Left ventricle myocardium inferior (tissue), 1 donor: ENCODE results near the gene SMU1. TPM values are rescaled to one million over a fixed set of nuclear protein-coding genes. Genes with fewer than 3 reads are reported as not detected.
"Not testable (repeated sequence)": the region's sequence is repeated elsewhere in the genome, so short reads cannot be mapped to it uniquely, and the experiment has no call there.

Source experiments
- DNase-seq: peaks from one replicate; pipeline ENCODE4 v3.0.0-alpha.2; 2020
- H3K27ac ChIP-seq: fragments of 200-600 bp; replicated peaks from 2 replicates; pipeline ENCODE4 v1.8.0; 2021
- H3K27me3 ChIP-seq: fragments of 200-600 bp; 2 replicates; pipeline ENCODE4 v1.8.0; 2021; ENCODE audit warnings: low read depth
- H3K36me3 ChIP-seq: fragments of 200-600 bp; 2 replicates; pipeline ENCODE4 v1.8.0; 2021
- H3K4me1 ChIP-seq: fragments of 200-600 bp; 2 replicates; pipeline ENCODE4 v1.8.0; 2021
- H3K4me3 ChIP-seq: fragments of 200-600 bp; 2 replicates; pipeline ENCODE4 v1.8.0; 2021; ENCODE audit warnings: mild to moderate bottlenecking, moderate library complexity
- H3K9me3 ChIP-seq: fragments of 200-600 bp; replicated peaks from 2 replicates; pipeline ENCODE4 v1.8.0; 2021
- CTCF ChIP-seq: fragments of 200-600 bp; IDR thresholded peaks from 2 replicates; pipeline ENCODE4 v1.8.0; 2021; ENCODE audit warnings: antibody characterized with exemption, mild to moderate bottlenecking, borderline replicate concordance
- intact Hi-C: fragments of 100-400 bp; cut with micrococcal nuclease; formaldehyde crosslinking; loops from one replicate; pipeline ENCODE4 v1.11.0; 2022
- total RNA-seq: library from RNA; stranded (reverse); fragmentation: NEBNext Ultra II Directional; extraction: Animal tissue kit (Norgen Biotek cat#: 25700); gene quantifications from one replicate; pipeline ENCODE4 v1.2.1, GENCODE V29; 2021
- donor health status: DM: no; HTN: yes; CAD: no; lungs with severe emphysema.

Gene SMU1
- total RNA-seq, 1 donor from 2014 or later = 14.9 TPM

- H3K27ac ChIP-seq = no peak overlapping the region
- no peaks in the 10 kb centered on the region for H3K27me3 ChIP-seq
- H3K4me1 ChIP-seq = no peaks in the 10 kb centered on the region
- intact Hi-C loops = no loop called here
- no peak for TF ChIP-seq CTCF
- no peak overlapping the region for H3K4me3 ChIP-seq
- DNase-seq = no peak
- H3K9me3 ChIP-seq = no peaks in the 10 kb centered on the region
- no peaks in the 10 kb centered on the region for H3K36me3 ChIP-seq
Observed at GRCh38 chr9:33012328-33013069, 64.0 kb downstream of the SMU1 start.

DNA sequence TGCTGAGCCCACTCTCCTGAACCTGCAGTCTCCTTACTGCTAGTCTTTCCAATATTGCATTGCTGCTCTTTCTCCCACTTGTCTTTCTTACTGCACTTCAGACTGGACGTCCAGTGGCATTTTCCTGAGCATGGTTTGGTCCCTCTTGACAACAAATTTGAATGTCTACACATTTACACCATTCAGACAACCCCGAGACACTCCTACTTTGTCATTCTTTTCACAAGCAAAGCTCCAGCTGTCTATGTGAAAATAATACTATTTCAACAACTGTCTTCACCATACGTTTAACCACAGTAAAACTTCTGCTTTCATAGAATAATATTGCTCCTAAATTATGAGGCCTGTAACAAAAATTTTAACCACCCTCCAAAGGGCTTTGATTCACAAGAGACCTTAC, 64.6 kb downstream of the SMU1 start:
- no peak overlapping the region for H3K27ac ChIP-seq
- H3K4me1 ChIP-seq = no peaks in the 10 kb centered on the region
- no peak overlapping the region for H3K4me3 ChIP-seq
- H3K9me3 ChIP-seq = no peaks in the 10 kb centered on the region
- TF ChIP-seq CTCF = no peak
- intact Hi-C loops = no loop called here
- no peaks in the 10 kb centered on the region for H3K36me3 ChIP-seq
- no peaks in the 10 kb centered on the region for H3K27me3 ChIP-seq
- no peak for DNase-seq

DNA sequence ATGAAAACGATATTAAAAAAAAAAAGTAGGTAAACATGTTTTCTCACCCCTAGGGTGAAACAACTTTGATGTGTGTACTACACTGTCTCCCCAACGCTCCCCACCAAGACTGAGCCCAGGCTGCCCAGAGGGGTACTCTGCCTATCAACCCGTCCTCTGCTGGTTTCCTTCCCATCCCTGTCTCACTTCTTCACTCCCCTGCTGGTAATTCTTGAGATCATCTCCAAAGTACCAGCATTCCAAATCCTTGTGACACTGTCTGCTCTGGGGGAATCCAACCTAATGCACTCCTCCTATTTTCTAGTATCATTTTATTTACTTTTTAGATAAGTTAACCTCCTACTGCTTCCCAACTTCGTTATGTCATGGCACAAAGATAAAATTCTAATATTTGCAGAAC, 68.7 kb downstream of the SMU1 start:
- intact Hi-C loops = no loop called here
- H3K4me1 ChIP-seq = no peaks in the 10 kb centered on the region
- H3K27me3 ChIP-seq = no peaks in the 10 kb centered on the region
- no peak overlapping the region for H3K4me3 ChIP-seq
- no peaks in the 10 kb centered on the region for H3K36me3 ChIP-seq
- no peak for DNase-seq
- H3K9me3 ChIP-seq = no peaks in the 10 kb centered on the region
- TF ChIP-seq CTCF = no peak
- H3K27ac ChIP-seq = no peak overlapping the region

DNA sequence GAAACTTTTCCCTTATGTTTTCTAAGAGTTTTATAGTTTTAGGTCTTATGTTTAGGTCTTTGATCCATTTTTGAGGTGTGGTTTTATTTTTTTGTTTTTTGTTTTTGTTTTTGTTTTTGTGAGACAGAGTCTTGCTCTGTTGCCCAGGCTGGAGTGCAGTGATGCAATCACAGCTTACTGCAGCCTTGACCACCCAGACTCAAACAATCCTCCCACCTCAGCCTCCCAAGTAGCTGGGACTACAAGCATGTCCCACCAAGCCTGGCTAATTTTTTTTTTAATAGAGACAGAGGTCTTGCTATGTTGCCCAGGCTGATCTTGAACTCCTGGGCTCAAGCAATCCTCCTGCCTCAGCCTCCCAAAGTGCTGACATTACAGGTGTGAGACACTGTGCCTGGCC, 71.1 kb downstream of the SMU1 start:
- intact Hi-C loops, DNase-seq, H3K27ac ChIP-seq: not testable (repeated sequence)

GRCh38 chr9:33000682-33001055, 75.8 kb downstream of the SMU1 start:
- Histone ChIP-seq H3K4me3 (peak overlapping the region; percentile 89), H3K27ac (peak overlapping the region; percentile 83), H3K36me3 (peaks cover 16% of the 10 kb centered on the region), H3K4me1 (peaks cover 24% of the 10 kb centered on the region)
- intact Hi-C loops, DNase-seq, H3K27me3 ChIP-seq, H3K9me3 ChIP-seq: not testable (repeated sequence)

More for the DNA sequence above, 71.1 kb downstream of the SMU1 start:
- H3K4me3 ChIP-seq, H3K27me3 ChIP-seq, H3K36me3 ChIP-seq, H3K9me3 ChIP-seq: not testable (repeated sequence)
- H3K4me1 ChIP-seq = peaks cover 17% of the 10 kb centered on the region

GRCh38 chr9:32992595-32993238, 83.8 kb downstream of the SMU1 start:
- Histone ChIP-seq H3K4me1 (peaks cover 22% of the 10 kb centered on the region), H3K4me3 (peak overlapping the region; percentile 15), H3K27me3 (no peaks in the 10 kb centered on the region), H3K27ac (peak overlapping the region; percentile 29), H3K9me3 (no peaks in the 10 kb centered on the region), H3K36me3 (peaks cover 52% of the 10 kb centered on the region)
- intact Hi-C loops = no loop called here
- TF ChIP-seq CTCF = no peak
- DNase-seq = no peak
